SK-N-SH treated with all-trans-retinoic acid at 6 μM for 48 hours (cell line): ENCODE measurements around the gene SDK1.

Source experiments
- ATAC-seq: fragments of 200-7000 bp; cut with Tn5 transposase; 3 replicates; pipeline ENCODE4 v1.9.1; 2020; ENCODE audit warnings: mild to moderate bottlenecking, moderate library complexity
- ARNTL ChIP-seq: fragments of 450-650 bp; formaldehyde crosslinking; IDR thresholded peaks from 2 replicates; pipeline ENCODE4 v1.5.0; 2020; ENCODE audit warnings: low read depth, mild to moderate bottlenecking, moderate library complexity, borderline replicate concordance
- BACH2 ChIP-seq: fragments of 250-450 bp; sonication (Bioruptor Pico); IDR thresholded peaks from 2 replicates; pipeline ENCODE4 v1.9.0; 2021; ENCODE audit warnings: mild to moderate bottlenecking, borderline replicate concordance
- CSDC2 ChIP-seq: fragments of 250-450 bp; sonication (Bioruptor Pico); IDR thresholded peaks from 2 replicates; pipeline ENCODE4 v1.5.0; 2020; ENCODE audit warnings: mild to moderate bottlenecking, moderate library complexity
- ESRRG ChIP-seq: fragments of 250-450 bp; sonication (Bioruptor Pico); IDR thresholded peaks from 2 replicates; pipeline ENCODE4 v1.6.1; 2021; ENCODE audit warnings: mild to moderate bottlenecking
- GLIS3 ChIP-seq: fragments of 250-450 bp; sonication (Bioruptor Pico); IDR thresholded peaks from 2 replicates; pipeline ENCODE4 v1.5.0; 2020; ENCODE audit warnings: mild to moderate bottlenecking, moderate library complexity
- ISL1 ChIP-seq: fragments of 250-450 bp; sonication (Bioruptor Pico); IDR thresholded peaks from 2 replicates; pipeline ENCODE4 v2.1.2; 2022; ENCODE audit warnings: mild to moderate bottlenecking, moderate library complexity
- OSR1 ChIP-seq: fragments of 250-450 bp; sonication (Bioruptor Pico); IDR thresholded peaks from 2 replicates; pipeline ENCODE4 v1.8.0; 2022; ENCODE audit warnings: moderate library complexity, mild to moderate bottlenecking, inconsistent platforms
- PPARA ChIP-seq: fragments of 250-450 bp; sonication (Bioruptor Pico); IDR thresholded peaks from 2 replicates; pipeline ENCODE4 v1.5.0; 2020; ENCODE audit warnings: mild to moderate bottlenecking, borderline replicate concordance
- RARB ChIP-seq: fragments of 250-450 bp; sonication (Bioruptor Pico); IDR thresholded peaks from 2 replicates; pipeline ENCODE4 v1.8.0; 2021; ENCODE audit warnings: mild to moderate bottlenecking, moderate library complexity
- SNAI2 ChIP-seq: fragments of 250-450 bp; sonication (Bioruptor Pico); IDR thresholded peaks from 2 replicates; pipeline ENCODE4 v1.5.0; 2020; ENCODE audit warnings: mild to moderate bottlenecking, moderate library complexity
- TCF4 ChIP-seq: fragments of 250-450 bp; sonication (Bioruptor Pico); IDR thresholded peaks from 2 replicates; pipeline ENCODE4 v1.8.0; 2021; ENCODE audit warnings: mild to moderate bottlenecking, moderate library complexity, borderline replicate concordance
- TOX ChIP-seq: fragments of 250-450 bp; sonication (Bioruptor Pico); IDR thresholded peaks from 2 replicates; pipeline ENCODE4 v1.8.0; 2021; ENCODE audit warnings: mild to moderate bottlenecking, moderate library complexity, borderline replicate concordance
- ZC3H10 ChIP-seq: fragments of 250-450 bp; sonication (Bioruptor Pico); IDR thresholded peaks from 2 replicates; pipeline ENCODE4 v1.5.1; 2021; ENCODE audit warnings: mild to moderate bottlenecking, moderate library complexity
- ZFP3 ChIP-seq: fragments of 250-450 bp; sonication (Bioruptor Pico); IDR thresholded peaks from 2 replicates; pipeline ENCODE4 v1.5.0; 2020; ENCODE audit warnings: mild to moderate bottlenecking, moderate library complexity
- ZFP30 ChIP-seq: fragments of 450-650 bp; formaldehyde crosslinking; IDR thresholded peaks from 2 replicates; pipeline ENCODE4 v1.5.0; 2022; ENCODE audit warnings: mild to moderate bottlenecking, moderate library complexity
- ZNF565 ChIP-seq: fragments of 450-650 bp; formaldehyde crosslinking; conservative IDR thresholded peaks from 2 replicates; pipeline ENCODE4 v1.5.0; 2020; ENCODE audit warnings: low read depth, mild to moderate bottlenecking, moderate library complexity
- ZNF70 ChIP-seq: fragments of 450-650 bp; formaldehyde crosslinking; IDR thresholded peaks from 2 replicates; pipeline ENCODE4 v1.5.0; 2020; ENCODE audit warnings: mild to moderate bottlenecking, moderate library complexity
- ZNF8 ChIP-seq: fragments of 450-650 bp; formaldehyde crosslinking; IDR thresholded peaks from 2 replicates; pipeline ENCODE4 v1.5.0; 2020; ENCODE audit warnings: mild to moderate bottlenecking, moderate library complexity
- TF ChIP-seq, protein P1 (sequence below): fragments of 250-450 bp; sonication (Bioruptor Pico); IDR thresholded peaks from 2 replicates; pipeline ENCODE4 v1.8.0; 2021; ENCODE audit warnings: low read depth, mild to moderate bottlenecking, moderate library complexity, borderline replicate concordance
- TF ChIP-seq, protein P2 (sequence below): fragments of 250-450 bp; sonication (Bioruptor Pico); IDR thresholded peaks from 2 replicates; pipeline ENCODE4 v1.5.1; 2021; ENCODE audit warnings: mild to moderate bottlenecking, moderate library complexity
- TF ChIP-seq, protein P3 (sequence below): fragments of 250-450 bp; sonication (Bioruptor Pico); IDR thresholded peaks from 2 replicates; pipeline ENCODE4 v1.8.0; 2020; ENCODE audit warnings: mild to moderate bottlenecking, moderate library complexity, borderline replicate concordance
- TF ChIP-seq, protein P4 (sequence below): fragments of 250-450 bp; sonication (Bioruptor Pico); IDR thresholded peaks from 2 replicates; pipeline ENCODE4 v1.5.1; 2020; ENCODE audit warnings: low read depth, mild to moderate bottlenecking, moderate library complexity
- TF ChIP-seq, protein P5 (sequence below): fragments of 250-450 bp; sonication (Bioruptor Pico); IDR thresholded peaks from 2 replicates; pipeline ENCODE4 v1.5.0; 2020; ENCODE audit warnings: mild to moderate bottlenecking, moderate library complexity

The SDK1 gene

DNA sequence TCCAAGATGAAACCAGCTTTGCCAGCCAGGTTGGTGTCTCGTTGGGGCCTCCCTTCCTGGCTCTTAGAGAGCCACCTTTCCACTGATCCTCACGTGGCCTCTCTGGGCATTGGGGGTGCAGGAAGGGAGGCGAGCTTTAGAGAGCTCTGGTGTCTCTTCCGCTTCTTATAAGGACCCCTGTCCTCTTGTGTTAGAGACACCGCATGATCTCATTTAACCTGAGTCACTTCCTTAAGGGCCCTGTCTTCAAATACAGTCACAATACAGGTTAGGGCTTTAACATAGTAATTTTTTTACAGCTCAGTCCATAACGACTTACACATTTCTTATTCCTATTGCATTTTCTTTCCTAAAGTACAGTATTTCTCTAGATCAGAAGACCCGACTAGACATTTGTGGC lies 535.8 kb downstream of the SDK1 start:
- no peak for ATAC-seq

DNA sequence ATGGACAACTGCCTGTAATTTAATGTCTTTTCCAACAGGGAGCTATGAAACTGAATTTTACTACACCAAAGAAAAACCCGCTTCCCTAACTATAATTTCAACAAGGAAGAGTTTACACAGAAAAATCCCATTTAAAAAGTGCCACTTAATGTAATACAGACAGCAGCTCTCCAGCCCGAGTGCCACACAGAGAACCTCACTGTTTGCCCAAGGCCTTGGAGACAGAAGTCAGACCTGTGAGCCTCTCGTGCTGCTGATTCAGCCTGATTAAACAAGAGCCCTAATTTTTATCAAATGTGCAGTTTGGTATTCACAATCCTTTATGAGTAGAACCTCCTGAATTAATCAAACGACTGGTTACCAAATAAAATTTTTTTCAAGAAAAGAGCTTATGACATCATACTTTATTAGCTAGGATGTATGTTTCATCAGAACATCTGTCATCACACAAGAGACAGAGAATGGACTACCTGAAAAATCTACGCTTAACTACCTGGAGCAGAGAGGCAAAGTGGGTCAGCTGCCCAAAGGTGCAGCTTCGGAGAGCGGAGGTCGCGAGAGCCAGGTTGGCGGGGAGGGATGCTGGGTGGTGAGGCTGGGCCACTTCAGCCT lies 543.6 kb downstream of the SDK1 start:
- ATAC-seq = no peak
- TF ChIP-seq CSDC2 = no peak
- TF ChIP-seq BACH2 = no peak
- TF ChIP-seq, protein P1, sequence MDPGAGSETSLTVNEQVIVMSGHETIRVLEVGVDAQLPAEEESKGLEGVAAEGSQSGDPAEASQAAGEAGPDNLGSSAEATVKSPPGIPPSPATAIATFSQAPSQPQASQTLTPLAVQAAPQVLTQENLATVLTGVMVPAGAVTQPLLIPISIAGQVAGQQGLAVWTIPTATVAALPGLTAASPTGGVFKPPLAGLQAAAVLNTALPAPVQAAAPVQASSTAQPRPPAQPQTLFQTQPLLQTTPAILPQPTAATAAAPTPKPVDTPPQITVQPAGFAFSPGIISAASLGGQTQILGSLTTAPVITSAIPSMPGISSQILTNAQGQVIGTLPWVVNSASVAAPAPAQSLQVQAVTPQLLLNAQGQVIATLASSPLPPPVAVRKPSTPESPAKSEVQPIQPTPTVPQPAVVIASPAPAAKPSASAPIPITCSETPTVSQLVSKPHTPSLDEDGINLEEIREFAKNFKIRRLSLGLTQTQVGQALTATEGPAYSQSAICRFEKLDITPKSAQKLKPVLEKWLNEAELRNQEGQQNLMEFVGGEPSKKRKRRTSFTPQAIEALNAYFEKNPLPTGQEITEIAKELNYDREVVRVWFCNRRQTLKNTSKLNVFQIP (CRISPR knock-in tag) = no peak
- TF ChIP-seq TCF4 = no peak
- TF ChIP-seq, protein P2, sequence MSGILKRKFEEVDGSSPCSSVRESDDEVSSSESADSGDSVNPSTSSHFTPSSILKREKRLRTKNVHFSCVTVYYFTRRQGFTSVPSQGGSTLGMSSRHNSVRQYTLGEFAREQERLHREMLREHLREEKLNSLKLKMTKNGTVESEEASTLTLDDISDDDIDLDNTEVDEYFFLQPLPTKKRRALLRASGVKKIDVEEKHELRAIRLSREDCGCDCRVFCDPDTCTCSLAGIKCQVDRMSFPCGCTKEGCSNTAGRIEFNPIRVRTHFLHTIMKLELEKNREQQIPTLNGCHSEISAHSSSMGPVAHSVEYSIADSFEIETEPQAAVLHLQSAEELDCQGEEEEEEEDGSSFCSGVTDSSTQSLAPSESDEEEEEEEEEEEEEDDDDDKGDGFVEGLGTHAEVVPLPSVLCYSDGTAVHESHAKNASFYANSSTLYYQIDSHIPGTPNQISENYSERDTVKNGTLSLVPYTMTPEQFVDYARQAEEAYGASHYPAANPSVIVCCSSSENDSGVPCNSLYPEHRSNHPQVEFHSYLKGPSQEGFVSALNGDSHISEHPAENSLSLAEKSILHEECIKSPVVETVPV (CRISPR knock-in tag) = no peak
- no peak for TF ChIP-seq TOX (CRISPR knock-in tag)
- TF ChIP-seq, protein P3, sequence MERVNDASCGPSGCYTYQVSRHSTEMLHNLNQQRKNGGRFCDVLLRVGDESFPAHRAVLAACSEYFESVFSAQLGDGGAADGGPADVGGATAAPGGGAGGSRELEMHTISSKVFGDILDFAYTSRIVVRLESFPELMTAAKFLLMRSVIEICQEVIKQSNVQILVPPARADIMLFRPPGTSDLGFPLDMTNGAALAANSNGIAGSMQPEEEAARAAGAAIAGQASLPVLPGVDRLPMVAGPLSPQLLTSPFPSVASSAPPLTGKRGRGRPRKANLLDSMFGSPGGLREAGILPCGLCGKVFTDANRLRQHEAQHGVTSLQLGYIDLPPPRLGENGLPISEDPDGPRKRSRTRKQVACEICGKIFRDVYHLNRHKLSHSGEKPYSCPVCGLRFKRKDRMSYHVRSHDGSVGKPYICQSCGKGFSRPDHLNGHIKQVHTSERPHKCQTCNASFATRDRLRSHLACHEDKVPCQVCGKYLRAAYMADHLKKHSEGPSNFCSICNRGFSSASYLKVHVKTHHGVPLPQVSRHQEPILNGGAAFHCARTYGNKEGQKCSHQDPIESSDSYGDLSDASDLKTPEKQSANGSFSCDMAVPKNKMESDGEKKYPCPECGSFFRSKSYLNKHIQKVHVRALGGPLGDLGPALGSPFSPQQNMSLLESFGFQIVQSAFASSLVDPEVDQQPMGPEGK (CRISPR knock-in tag) = no peak
- TF ChIP-seq ESRRG (CRISPR knock-in tag) = no peak
- no peak for TF ChIP-seq OSR1
- TF ChIP-seq, protein P4, sequence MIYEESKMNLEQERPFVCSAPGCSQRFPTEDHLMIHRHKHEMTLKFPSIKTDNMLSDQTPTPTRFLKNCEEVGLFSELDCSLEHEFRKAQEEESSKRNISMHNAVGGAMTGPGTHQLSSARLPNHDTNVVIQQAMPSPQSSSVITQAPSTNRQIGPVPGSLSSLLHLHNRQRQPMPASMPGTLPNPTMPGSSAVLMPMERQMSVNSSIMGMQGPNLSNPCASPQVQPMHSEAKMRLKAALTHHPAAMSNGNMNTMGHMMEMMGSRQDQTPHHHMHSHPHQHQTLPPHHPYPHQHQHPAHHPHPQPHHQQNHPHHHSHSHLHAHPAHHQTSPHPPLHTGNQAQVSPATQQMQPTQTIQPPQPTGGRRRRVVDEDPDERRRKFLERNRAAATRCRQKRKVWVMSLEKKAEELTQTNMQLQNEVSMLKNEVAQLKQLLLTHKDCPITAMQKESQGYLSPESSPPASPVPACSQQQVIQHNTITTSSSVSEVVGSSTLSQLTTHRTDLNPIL = no peak
- no peak for TF ChIP-seq RARB (CRISPR knock-in tag)
- no peak for TF ChIP-seq ZC3H10
- no peak for TF ChIP-seq ZNF565 (CRISPR knock-in tag)

More for the DNA sequence above, 535.8 kb downstream of the SDK1 start:
- no peak for TF ChIP-seq ISL1 (CRISPR knock-in tag)
- no peak for TF ChIP-seq ESRRG (CRISPR knock-in tag)
- TF ChIP-seq, protein P2 (CRISPR knock-in tag) = no peak
- TF ChIP-seq PPARA (CRISPR knock-in tag) = no peak
- TF ChIP-seq ZNF70 (CRISPR knock-in tag) = no peak
- TF ChIP-seq SNAI2 (CRISPR knock-in tag) = no peak
- no peak for TF ChIP-seq BACH2
- TF ChIP-seq ZNF8 = no peak
- no peak for TF ChIP-seq GLIS3 (CRISPR knock-in tag)
- TF ChIP-seq, protein P5, sequence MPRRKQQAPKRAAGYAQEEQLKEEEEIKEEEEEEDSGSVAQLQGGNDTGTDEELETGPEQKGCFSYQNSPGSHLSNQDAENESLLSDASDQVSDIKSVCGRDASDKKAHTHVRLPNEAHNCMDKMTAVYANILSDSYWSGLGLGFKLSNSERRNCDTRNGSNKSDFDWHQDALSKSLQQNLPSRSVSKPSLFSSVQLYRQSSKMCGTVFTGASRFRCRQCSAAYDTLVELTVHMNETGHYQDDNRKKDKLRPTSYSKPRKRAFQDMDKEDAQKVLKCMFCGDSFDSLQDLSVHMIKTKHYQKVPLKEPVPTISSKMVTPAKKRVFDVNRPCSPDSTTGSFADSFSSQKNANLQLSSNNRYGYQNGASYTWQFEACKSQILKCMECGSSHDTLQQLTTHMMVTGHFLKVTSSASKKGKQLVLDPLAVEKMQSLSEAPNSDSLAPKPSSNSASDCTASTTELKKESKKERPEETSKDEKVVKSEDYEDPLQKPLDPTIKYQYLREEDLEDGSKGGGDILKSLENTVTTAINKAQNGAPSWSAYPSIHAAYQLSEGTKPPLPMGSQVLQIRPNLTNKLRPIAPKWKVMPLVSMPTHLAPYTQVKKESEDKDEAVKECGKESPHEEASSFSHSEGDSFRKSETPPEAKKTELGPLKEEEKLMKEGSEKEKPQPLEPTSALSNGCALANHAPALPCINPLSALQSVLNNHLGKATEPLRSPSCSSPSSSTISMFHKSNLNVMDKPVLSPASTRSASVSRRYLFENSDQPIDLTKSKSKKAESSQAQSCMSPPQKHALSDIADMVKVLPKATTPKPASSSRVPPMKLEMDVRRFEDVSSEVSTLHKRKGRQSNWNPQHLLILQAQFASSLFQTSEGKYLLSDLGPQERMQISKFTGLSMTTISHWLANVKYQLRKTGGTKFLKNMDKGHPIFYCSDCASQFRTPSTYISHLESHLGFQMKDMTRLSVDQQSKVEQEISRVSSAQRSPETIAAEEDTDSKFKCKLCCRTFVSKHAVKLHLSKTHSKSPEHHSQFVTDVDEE (CRISPR knock-in tag) = no peak
- TF ChIP-seq, protein P1 (CRISPR knock-in tag) = no peak
- TF ChIP-seq ARNTL (CRISPR knock-in tag) = no peak
- TF ChIP-seq, protein P4 = no peak
- TF ChIP-seq OSR1 = no peak
- no peak for TF ChIP-seq CSDC2
- no peak for TF ChIP-seq TCF4
- no peak for TF ChIP-seq RARB (CRISPR knock-in tag)
- TF ChIP-seq ZFP30 (CRISPR knock-in tag) = no peak
- no peak for TF ChIP-seq ZFP3 (CRISPR knock-in tag)
